ENCODE data around the gene CARHSP1. TPM values are rescaled to one million over a fixed set of nuclear protein-coding genes. Genes with fewer than 3 reads are reported as not detected.
"Not testable (repeated sequence)": the region's sequence is repeated elsewhere in the genome, so short reads cannot be mapped to it uniquely, and the experiment has no call there.

Gene CARHSP1
- total and polyA plus RNA-seq, 2 experiments from 2014 or later, result 140 to 167 TPM

- no peaks in the 10 kb centered on the region for H3K36me3 ChIP-seq (replicated peaks; ENCODE audit: insufficient read depth, low read depth)
Measured at GRCh38 chr16:8804313-8804712, 64.5 kb downstream of the CARHSP1 start.

GRCh38 chr16:8803733-8804132 lies 65.1 kb downstream of the CARHSP1 start:
- not testable (repeated sequence) for H3K4me3 ChIP-seq; DNase-seq (ENCODE audit: low spot score); H2AFZ ChIP-seq; H3K27ac ChIP-seq; H3K9me2 ChIP-seq (replicated peaks; ENCODE audit: insufficient read depth); H3K4me2 ChIP-seq; H3K9me3 ChIP-seq (ENCODE audit: low read depth); H3K36me3 ChIP-seq (replicated peaks; ENCODE audit: insufficient read depth, low read depth); H3K27me3 ChIP-seq
- WGBS (ENCODE audit: low lambda C conversion rate, missing lambda C conversion rate), result 93% methylated on average over 12 of the region's 12 CpGs
- peaks cover 18% of the 10 kb centered on the region for H4K20me1 ChIP-seq (ENCODE audit: insufficient read depth, poor library complexity, severe bottlenecking)
- peaks cover 16% of the 10 kb centered on the region for H3K4me1 ChIP-seq (ENCODE audit: insufficient read depth)
- H3K79me2 ChIP-seq, result peaks cover 71% of the 10 kb centered on the region

More at GRCh38 chr16:8804313-8804712, 64.5 kb downstream of the CARHSP1 start:
- H3K4me3 ChIP-seq, result no peak overlapping the region
- H3K9me2 ChIP-seq (replicated peaks; ENCODE audit: insufficient read depth), result no peaks in the 10 kb centered on the region
- no peaks in the 10 kb centered on the region for H3K9me3 ChIP-seq (ENCODE audit: low read depth)
- DNase-seq (ENCODE audit: low spot score), result no peak
- H3K4me2 ChIP-seq, result no peak overlapping the region
- H3K27me3 ChIP-seq, result no peaks in the 10 kb centered on the region
- peaks cover 18% of the 10 kb centered on the region for H4K20me1 ChIP-seq (ENCODE audit: insufficient read depth, poor library complexity, severe bottlenecking)
- no peak overlapping the region for H3K27ac ChIP-seq
- no peak overlapping the region for H2AFZ ChIP-seq
- H3K4me1 ChIP-seq (ENCODE audit: insufficient read depth), result peaks cover 10% of the 10 kb centered on the region
- H3K79me2 ChIP-seq, result peaks cover 65% of the 10 kb centered on the region
- WGBS (ENCODE audit: low lambda C conversion rate, missing lambda C conversion rate), result 91% methylated on average over 6 of the region's 6 CpGs
- no peak for TF ChIP-seq CTCF (IDR thresholded peaks at IDR 0.05; ENCODE audit: poor library complexity)
- no peak for TF ChIP-seq EZH2 (IDR thresholded peaks at IDR 0.05; ENCODE audit: borderline replicate concordance)
- TF ChIP-seq EZH2phosphoT487 (IDR thresholded peaks at IDR 0.05; ENCODE audit: low read depth, severe bottlenecking, unreplicated experiment), result no peak

Other genes with a start within 250 kb of the CARHSP1 start
- gene METTL22, start 247.3 kb downstream of the CARHSP1 start, total RNA-seq, result 16.9 and 17.6 TPM in 2 replicates
- gene METTL22, start 247.3 kb downstream of the CARHSP1 start, polyA plus RNA-seq, result 19.7 and 35.1 TPM in 2 replicates
- gene ABAT, start 194.4 kb downstream of the CARHSP1 start, total RNA-seq, result 50.1 and 59.1 TPM in 2 replicates
- gene ABAT, start 194.4 kb downstream of the CARHSP1 start, polyA plus RNA-seq, result 18.8 and 31.2 TPM in 2 replicates
- gene TMEM186, start 71.4 kb downstream of the CARHSP1 start, total RNA-seq, result 8.4 and 10.9 TPM in 2 replicates
- gene TMEM186, start 71.4 kb downstream of the CARHSP1 start, polyA plus RNA-seq, result 18.7 and 20.4 TPM in 2 replicates
- gene PMM2, start 71.2 kb downstream of the CARHSP1 start, total RNA-seq, result 28.9 and 31.3 TPM in 2 replicates
- 28.4 and 34.1 TPM in 2 replicates for gene PMM2, start 71.2 kb downstream of the CARHSP1 start, polyA plus RNA-seq
- not detected in 2 replicates for gene LITAFD, start 13.3 kb upstream of the CARHSP1 start, total RNA-seq
- gene LITAFD, start 13.3 kb upstream of the CARHSP1 start, polyA plus RNA-seq, result not detected in 2 replicates
- 40.8 and 44.2 TPM in 2 replicates for gene USP7, start 94.9 kb upstream of the CARHSP1 start, total RNA-seq
- gene USP7, start 94.9 kb upstream of the CARHSP1 start, polyA plus RNA-seq, result 38.0 and 46.7 TPM in 2 replicates
- 58.4 and 69.0 TPM in 2 replicates for gene HAPSTR1, start 222.6 kb upstream of the CARHSP1 start, total RNA-seq
- gene HAPSTR1, start 222.6 kb upstream of the CARHSP1 start, polyA plus RNA-seq, result 20.2 and 21.4 TPM in 2 replicates